IPS-NIHi7 (cell line): ENCODE data around the gene IFIH1.

Experiments used
- DNase-seq: peaks from one replicate; pipeline ENCODE4 v3.0.0; 2012; ENCODE audit warnings: mixed read lengths; ENCODE audit errors: extremely low spot score

IFIH1 gene

DNA sequence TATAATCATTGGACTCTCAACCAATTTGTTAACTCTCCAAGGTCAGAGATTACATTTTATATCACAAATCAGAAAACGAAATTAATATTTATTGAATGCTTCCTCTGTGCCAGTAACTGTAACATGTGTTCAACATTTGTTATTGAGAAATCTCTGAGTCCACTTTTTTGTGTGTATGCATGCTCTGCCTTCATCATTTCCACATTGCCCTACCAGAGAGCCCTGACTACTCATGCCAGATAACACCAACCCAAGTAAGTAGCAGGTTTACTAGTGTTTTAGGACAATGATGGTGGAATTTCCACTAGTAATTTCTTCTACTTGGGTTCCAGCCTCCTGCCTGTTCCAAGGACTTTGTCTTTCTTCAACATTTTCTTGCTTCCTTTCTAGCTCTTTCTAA, 61.1 kb downstream of the IFIH1 start:
- no peak for DNase-seq

DNA sequence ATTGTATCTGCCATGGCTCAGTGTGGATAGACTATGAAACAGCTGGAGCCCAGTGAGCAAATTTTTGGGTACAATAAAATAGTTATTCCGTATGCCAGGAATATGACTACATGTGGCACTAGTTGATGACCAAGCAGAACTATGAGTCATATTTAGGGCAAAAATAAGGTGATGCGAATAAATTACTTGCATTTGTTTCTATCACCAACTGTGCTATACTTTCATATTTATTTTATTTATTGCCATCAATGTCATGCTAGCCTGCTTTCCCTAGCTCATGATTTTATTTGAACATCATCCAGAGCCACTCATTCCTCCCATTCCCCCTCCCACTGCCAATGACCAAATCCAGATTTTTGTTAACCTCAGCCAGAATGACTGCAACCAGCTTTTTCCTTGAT, 61.9 kb downstream of the IFIH1 start:
- DNase-seq = no peak

GRCh38 chr2:162254236-162254871, 64.1 kb downstream of the IFIH1 start:
- no peak for DNase-seq

DNA sequence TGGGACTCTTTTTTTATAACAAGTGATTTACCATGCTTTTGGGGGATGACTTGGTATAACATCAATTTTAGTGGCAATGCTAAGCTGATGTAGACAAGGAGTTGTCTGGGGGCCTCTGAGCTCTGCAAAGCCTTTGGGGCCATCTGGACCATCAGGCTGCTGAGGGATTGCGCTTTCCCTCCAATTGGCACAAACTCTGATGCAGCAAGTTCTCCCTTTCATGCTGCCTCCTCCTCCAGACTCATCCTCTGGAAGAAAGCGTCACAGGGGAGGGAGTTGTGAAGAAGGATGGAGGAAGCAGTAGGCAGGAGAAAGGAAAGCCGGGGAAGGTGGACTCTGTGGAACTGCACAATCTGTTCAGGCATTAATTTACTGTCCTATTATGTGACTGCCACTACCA, 65.0 kb downstream of the IFIH1 start:
- DNase-seq = no peak

DNA sequence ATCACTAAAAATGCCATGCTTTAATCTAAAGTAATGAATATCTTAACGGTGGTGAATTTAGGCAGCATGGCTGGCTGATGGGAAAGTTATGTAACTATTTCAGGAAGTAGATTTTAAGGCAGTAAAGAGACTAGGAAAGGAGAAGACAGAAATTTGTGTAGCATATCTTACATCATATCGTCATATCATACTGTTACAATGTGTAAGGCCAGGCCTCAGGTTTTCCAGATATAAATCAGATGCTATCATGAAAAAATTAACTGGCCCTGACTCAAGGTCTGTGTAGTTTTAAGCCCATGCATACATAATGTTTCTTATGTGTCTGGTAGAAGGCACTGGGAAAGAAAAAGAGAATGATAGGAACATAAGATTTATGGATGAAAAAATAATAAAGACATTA, 66.3 kb downstream of the IFIH1 start:
- DNase-seq = no peak

- no peak for DNase-seq
Observed at GRCh38 chr2:162245781-162246180, 72.7 kb downstream of the IFIH1 start.

DNA sequence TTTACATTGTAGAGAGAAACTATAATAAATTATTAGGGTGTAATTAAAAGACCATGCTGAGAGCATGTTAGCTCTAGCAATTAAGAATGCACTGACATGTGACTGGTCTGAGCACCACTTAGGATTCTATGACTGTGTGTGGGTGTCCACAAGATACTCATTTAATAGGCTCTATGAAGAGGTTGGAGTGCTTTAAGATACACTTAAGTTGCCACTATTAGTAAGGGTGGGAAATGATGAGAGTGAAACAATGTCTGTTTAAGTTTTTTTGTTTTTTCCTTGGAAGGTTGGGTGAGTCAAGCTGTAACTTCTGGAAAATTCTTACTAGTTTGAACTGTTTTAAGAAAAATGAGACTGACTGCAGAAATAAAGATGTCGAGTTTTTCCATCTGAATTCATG, 73.4 kb downstream of the IFIH1 start:
- no peak for DNase-seq

- no peak for DNase-seq
Observed at GRCh38 chr2:162244541-162245031, 73.9 kb downstream of the IFIH1 start.

- no peak for DNase-seq
Observed at GRCh38 chr2:162243715-162244114, 74.8 kb downstream of the IFIH1 start.

- DNase-seq = no peak
Observed at GRCh38 chr2:162243294-162243693, 75.2 kb downstream of the IFIH1 start, which contains the start of gene FAP. Gene FAP (minus strand): TSS chr2:162243445. CDS start chr2:162243327, 118 bp downstream.

DNA sequence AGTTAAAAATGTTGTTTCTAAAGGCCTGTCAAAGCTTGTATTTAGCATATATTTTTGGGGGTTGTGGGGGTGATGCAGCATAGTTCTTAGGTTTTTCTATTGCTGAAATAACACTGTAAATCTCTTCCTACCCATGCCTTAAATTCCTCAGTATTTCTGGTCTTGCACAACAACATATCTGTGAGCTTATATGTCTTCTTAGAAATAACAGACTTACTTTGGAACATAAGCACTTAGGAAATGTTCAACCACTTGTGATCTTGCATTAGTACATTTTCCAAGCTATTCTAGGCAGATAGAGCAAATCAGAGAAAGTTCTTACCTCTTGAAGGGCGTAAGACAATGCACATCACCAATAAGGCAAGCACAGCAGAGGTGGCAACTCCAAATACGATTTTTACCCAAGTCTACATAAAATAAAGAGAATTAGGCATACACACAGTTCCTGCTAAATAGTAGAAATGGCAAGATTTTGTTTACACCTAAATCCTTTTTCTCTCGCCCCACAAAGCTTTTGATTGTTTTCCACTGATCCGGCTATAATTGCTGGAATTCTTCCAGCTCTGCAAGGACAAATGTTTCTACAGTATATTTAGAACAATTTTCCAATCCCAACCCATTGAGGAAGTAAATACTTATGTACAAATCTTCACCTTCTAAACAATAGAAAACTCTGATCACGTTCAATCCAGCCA, 75.8 kb downstream of the IFIH1 start:
- DNase-seq = no peak

- no peak for DNase-seq
Observed at GRCh38 chr2:162241571-162241970, 76.9 kb downstream of the IFIH1 start.

DNA sequence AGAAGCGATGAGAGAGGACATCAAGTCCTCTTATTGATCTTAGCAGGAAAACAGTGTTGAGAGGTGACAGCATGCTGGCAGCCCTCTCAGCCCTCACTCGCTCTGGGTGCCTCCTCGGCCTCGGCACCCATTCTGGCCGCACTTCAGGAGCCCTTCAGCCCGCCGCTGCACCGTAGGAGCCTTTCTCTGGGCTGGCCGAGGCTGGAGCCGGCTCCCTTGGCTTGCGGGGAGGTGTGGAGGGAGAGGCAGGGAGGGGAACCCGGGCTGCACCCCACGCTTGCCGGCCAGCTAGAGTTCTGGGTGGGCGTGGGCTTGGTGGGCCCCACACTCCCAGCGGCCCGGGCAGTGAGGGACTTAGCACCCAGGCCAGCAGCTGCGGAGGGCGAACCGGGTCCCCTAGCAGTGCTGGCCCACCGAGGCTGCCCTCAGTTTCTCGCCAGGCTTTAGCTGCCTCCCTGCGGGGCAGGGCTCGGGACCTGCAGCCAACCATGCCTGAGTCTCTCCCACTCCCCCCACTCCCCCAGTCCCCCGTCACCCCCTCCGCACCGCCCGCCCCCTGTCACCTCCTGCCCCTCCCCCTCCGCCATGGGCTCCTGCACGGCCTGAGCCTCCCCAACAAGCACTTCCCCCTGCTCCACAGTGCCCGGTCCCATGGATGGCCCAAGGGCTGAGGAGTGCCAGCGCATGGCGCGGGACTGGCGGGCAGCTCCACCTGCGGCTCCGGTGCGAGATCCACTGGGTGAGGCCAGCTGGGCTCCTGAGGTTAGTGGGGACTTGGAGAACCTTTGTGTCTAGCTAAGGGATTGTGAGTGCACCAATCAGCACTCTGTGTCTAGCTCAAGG, 83.6 kb downstream of the IFIH1 start:
- DNase-seq = no peak

GRCh38 chr2:162233197-162233596, 85.3 kb downstream of the IFIH1 start:
- no peak for DNase-seq

DNA sequence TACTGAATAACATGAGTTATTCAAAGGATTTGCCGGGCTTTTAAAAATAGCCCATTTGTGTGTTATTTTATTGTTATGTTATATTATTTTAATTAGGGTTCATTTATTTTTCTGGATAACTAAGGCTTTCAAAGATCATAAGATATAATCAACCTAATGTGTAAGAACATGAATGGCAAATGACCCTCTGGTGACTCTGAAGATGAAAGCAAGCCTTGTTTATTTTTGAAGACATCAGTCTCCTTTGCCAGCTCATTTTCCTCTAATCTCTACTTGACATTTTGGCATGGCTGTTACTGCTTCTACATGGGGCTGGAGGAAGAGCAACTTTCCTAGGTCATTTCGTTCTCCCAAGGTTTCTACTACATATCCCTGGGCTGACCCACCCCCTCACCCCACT, 85.8 kb downstream of the IFIH1 start:
- no peak for DNase-seq

DNA sequence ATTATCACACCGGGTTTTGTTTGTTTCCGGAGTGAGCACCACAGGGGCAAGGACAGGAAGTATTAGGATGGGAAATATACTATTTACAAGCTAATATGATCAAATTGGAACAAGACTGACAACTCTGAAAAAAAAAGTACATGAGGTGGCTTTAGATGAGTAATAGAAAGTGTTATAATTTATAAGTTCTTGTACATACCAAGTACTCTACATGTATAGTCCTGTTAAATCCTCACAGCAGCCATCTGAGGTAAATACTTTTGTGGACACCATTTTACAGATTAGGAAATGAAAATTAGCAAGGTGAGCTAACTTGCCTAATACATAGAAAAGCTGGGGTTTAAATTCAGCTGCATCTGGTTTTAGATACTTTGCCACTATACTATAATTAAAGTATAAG, 86.5 kb downstream of the IFIH1 start:
- no peak for DNase-seq

- DNase-seq = no peak
Observed at GRCh38 chr2:162230761-162231160, 87.7 kb downstream of the IFIH1 start.

DNA sequence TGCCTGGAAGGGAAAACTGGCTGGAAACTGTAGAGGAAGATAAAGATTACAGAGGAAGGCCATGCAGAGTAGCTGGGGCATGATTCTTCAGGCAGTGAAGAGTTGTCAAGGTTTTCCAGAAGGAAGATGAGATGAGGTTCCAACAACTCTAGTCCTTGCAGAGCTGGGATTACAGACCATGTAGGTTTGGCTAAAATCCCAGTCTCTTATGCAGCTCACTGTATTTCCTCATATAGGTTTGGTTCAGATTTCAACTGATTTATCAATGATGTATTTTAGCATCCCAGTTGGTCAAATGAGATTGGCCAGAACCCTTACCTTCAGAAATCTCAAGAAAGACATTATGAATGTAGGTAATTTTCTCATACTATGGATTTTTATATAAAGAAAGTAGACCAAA, 91.6 kb downstream of the IFIH1 start:
- no peak for DNase-seq

DNA sequence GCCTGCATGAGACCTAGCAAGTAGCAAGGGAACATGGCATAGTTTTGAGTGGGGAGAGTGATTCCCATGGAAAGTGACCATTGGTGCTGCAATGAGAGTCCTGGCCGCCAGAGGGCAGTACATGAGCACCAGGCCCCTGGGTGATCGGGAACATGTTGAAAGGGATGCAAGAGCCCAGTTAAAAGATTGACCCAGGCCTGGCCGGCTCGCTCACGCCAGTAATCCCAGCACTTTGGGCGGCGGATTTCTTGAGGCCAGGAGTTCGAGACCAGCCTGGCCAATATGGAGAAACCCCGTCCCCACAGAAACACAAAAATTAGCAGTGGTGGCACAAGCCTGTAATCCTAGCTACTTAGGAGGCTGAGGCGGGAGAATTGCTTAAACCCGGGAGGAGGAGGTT, 97.4 kb downstream of the IFIH1 start:
- DNase-seq = peak; percentile 88

GRCh38 chr2:162220368-162220767, 98.1 kb downstream of the IFIH1 start:
- DNase-seq = no peak

- no peak for DNase-seq
Observed at GRCh38 chr2:162219426-162219825, 99.1 kb downstream of the IFIH1 start.

DNA sequence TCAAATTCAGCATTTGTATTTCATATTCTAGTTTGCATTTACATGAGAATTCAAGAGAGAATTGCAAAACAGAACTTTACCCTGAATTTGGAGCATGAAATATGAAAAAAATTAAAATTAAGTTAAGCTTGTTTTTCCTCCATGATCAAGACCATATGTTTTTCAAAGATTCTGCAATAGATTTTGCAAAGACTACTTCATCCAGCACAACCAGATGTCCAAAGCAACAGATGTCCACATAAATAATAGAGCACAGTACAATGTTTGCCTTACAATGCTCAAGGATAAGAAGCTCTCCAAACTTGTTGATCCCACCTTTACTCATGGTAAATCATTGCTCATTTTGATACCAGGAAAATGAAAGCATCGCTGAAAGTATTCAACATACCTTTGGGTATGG, 100.9 kb downstream of the IFIH1 start:
- DNase-seq = no peak
